Dedifferentiated amniotic fluid mesenchymal stem cell (primary cell): ENCODE data around the gene HSPA5.

Source experiments
- DNase-seq: peaks from one replicate; pipeline ENCODE4 v3.0.0-alpha.2; 2016; ENCODE audit errors: extremely low spot score

The HSPA5 gene

DNA sequence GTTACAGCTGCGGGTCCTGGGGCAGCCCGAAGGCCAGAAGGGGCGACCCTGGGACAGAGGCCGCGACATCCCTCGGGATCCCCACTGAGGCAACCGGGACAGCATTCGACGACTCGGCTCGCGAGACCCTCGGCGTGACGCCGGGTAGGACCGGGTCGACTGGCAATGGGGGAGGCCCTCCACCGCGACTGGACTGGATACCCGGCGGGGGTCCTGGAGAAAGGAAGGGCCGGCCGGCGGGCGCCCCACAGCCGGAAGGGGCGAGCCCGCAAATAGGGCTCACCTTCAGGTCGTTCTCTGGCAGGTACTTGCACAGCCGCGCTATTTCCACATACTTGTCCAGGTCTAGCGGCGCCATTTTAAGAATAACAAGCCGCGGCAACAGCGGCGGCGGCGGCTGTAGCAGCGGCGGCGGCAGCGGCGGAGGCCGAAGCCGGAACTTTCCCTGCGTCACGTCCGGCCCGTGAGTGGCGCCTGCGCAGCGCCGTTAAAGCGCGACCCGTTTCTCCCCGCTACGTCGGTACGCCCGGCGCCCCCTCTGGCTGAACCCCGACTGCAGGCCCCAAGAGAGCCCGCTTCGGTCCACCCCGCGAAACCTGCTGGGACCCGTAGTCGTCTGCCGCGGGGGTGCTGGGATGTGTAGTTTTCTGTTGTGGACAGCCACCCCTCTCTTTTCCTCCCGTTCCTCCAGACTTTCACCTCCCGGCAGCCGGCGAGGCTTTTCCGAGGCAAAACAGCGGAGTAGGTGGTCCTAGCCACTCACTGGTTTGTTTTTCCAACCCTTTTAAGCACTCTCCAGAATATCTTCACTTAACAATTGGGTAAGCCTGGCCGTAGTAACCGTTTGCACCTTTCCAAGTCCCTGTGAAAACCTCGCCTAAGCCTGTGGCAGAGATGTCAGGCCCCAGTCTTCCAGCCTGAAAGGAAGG is 51.5 kb downstream of the HSPA5 start, which contains the start of gene PPP6C:
Gene PPP6C (minus strand): TSS at position 443 of the 929 bp plus-strand sequence. CDS start 85 bp downstream, at position 358.
- DNase-seq = peak; percentile 94

DNA sequence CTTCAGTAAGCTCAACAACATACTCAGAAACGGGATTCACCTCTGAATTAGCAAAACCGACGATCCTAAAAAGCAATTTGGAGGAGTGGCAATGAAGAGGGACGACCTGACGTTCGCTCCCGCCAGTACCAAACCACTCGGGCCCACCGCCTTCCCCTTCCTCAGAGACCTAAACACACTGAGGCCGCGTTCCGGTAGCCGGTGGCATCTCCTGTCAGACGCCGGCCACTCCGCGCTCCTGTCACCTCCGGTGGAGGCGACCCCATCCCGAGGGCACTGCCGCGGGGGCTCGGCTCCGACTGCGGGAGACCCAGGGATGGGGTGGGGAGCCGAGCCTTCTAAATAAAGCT is 52.2 kb downstream of the HSPA5 start:
- no peak for DNase-seq
